ENCODE measurements around the gene TUBG2.
"Not testable (repeated sequence)": the region's sequence is repeated elsewhere in the genome, so short reads cannot be mapped to it uniquely, and the experiment has no call there.

TUBG2 gene

DNA sequence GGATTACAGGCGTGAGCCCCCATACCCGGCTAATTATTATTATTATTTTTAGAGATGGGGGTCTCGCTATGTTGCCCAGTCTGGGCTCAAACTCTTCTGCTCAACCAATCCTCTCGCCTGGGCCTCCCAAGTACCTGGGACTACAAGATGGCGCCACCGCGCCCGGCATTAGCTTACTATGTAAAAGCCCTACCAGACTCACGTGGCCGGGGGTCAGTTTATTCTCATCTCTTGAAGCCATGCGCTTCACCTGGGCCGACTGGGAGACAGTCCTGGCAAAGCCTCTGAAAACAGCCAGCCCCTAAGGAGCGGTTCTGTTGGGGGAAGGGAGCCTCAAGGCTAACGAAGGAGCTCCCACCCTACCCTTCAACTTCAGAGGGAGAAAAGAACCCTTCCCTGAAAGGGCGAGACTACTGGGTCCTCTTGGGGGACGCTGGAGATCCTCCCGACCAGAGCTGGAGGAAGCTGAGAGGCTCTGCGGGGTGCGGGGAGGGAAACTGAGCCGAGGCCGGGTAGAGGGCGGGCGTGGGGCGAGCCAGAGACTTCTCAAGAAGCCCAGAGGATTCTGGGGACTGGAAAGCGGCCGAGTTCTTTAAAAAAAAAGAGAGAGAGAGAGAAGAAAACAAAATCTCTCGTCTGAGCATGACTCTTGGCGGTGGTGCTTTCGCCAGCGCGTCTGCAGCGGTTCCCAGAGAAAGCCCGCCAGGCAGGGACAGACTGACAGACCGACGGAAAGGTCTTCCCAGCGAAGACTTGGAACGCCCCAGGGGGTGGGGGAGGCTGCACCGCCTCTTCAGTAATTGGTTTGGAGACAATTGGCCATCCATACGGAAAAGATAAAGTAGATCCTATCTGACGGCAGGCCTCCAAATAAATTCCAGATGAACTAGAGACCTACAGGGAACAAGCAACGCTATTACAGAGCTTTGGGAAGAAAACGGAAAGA, 5.6 kb upstream of the TUBG2 start:
- FAIRE-seq: no peak
- no peak for DNase-seq (ENCODE audit: extremely low spot score, insufficient read length, low read depth)

- FAIRE-seq: no peak
- no peak for DNase-seq (ENCODE audit: extremely low spot score, insufficient read length, low read depth)
Observed at GRCh38 chr17:42655528-42655927, 3.6 kb upstream of the TUBG2 start.

DNA sequence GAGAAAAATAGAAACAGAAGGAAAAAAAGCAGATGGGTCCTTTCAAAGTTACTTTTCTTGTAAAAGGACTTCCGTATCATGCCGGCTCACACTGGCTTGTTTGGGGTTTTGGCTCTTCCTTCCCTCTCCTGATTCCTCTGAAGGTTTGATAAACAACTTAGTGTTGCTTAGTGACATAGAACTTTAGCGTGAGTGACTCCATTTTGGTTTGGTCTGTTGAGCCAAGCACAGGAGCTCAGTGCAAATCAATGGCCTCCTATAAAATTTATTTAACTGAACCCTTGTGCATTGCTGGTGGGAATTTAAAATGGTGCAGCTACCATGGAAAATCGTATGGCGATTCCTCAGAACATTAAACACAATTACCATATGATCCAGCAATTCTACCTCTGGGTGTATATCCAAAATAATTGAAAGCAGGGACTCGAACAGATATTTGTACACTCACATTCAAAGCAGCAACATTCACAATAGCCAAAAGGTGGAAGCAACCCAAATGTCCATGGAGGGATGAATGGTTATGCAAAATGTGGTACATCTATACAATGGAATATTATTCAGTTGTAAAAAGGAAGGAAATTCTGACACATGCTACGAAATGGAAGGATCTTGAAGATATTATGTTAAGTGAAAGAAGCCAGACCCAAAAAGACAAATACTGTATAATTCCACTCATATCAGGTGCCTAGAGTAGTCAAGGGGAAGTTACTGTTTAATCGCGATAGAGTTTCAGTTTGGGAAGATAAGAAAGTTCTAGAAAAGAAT, 1.1 kb upstream of the TUBG2 start:
- FAIRE-seq (no peak), DNase-seq (ENCODE audit: extremely low spot score, insufficient read length, low read depth) (no peak)

DNA sequence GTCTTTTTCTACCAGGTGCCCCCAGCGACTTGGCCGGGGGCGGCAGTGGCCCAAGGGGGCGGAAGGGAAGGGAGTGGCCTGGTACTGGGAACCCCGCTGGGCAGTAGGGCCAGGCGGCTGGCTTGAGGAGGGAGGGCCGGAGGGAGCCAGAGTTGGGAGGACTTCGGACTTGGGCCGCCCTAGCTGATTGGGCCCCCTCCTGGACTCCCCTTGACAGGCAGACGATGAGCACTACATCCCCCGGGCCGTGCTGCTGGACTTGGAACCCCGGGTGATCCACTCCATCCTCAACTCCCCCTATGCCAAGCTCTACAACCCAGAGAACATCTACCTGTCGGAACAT, 819 bp downstream of the TUBG2 start:
- FAIRE-seq; DNase-seq (ENCODE audit: extremely low spot score, insufficient read length, low read depth): not testable (repeated sequence)

GRCh38 chr17:42660692-42661345, 1.7 kb downstream of the TUBG2 start:
- FAIRE-seq (no peak), DNase-seq (ENCODE audit: extremely low spot score, insufficient read length, low read depth) (no peak)

- FAIRE-seq: no peak
- no peak for DNase-seq (ENCODE audit: extremely low spot score, insufficient read length, low read depth)
Observed at GRCh38 chr17:42665581-42666001, 6.5 kb downstream of the TUBG2 start.

DNA sequence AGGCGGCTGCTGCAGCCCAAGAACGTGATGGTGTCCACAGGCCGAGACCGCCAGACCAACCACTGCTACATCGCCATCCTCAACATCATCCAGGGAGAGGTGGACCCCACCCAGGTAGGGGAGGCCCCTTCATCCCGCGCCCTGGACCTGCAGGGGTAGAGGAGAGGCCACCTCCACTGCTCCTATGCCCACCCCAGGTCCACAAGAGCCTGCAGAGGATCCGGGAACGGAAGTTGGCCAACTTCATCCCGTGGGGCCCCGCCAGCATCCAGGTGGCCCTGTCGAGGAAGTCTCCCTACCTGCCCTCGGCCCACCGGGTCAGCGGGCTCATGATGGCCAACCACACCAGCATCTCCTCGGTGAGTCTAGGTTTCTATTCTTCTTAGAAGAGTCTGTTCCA, 7.0 kb downstream of the TUBG2 start:
- DNase-seq (ENCODE audit: extremely low spot score, insufficient read length, low read depth); FAIRE-seq: not testable (repeated sequence)

GRCh38 chr17:42667088-42667951, 8.2 kb downstream of the TUBG2 start:
- DNase-seq (ENCODE audit: extremely low spot score, insufficient read length, low read depth) (no peak), FAIRE-seq (peak; percentile 18)

DNA sequence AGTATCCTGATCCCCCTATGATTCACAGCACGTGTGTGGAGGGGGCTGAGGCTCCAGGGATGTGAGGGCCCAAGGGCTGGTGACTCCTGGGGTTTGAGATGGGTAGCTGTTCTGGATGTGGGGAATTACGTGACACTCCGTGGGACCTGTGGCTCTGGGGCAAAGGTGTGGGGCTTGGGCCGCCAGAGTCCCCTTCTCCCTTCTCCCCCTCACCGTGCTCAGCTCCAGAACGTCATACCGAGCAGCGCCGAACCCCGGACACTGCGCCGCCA, 10.6 kb downstream of the TUBG2 start:
- no peak for FAIRE-seq
- DNase-seq (ENCODE audit: extremely low spot score, insufficient read length, low read depth): no peak

DNA sequence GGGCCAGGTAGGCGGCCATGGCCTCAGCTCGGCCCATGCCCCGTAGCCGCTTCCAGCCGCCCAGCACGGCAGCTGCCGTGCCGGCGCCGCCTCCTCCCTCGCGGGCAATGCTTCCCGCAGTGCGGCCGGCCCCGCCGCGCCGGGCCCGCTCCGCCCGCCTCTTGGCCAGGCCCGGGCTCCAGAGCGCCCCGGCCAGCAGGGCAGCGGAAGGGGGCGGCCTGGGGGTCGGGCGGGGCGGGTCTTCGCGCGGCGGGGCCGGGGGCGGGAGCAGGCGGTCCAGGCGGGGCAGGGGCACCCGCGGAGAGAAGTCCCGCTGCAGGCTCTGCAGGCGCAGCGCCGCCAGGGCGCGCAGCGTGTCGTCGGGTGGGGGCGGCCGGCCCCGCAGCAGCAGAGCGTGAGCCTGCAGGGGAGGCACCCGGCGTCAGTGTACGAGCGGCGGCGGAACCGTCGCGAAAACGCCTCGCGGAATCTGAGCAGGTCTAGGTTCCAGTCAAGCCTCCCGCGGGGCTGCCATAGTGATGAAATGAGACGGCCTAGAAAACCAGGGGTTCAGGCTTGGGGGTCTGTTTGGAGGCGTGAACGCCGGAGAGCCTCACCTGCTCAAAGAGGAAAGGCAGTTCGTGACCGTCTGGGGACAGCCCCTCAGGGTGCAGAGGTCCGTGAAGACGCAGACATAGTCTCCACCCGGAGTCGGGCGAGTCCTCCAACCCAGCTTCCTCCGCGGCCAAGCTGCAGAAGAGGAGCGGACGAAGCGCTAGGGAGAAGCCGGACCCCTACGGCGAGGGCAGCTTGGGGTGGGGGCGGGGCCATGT, 11.1 kb downstream of the TUBG2 start:
- FAIRE-seq (peak; percentile 68), DNase-seq (ENCODE audit: extremely low spot score, insufficient read length, low read depth) (no peak)

- no peak for DNase-seq (ENCODE audit: extremely low spot score, insufficient read length, low read depth)
- no peak for FAIRE-seq
Observed at GRCh38 chr17:42670789-42671657, 11.9 kb downstream of the TUBG2 start.

DNA sequence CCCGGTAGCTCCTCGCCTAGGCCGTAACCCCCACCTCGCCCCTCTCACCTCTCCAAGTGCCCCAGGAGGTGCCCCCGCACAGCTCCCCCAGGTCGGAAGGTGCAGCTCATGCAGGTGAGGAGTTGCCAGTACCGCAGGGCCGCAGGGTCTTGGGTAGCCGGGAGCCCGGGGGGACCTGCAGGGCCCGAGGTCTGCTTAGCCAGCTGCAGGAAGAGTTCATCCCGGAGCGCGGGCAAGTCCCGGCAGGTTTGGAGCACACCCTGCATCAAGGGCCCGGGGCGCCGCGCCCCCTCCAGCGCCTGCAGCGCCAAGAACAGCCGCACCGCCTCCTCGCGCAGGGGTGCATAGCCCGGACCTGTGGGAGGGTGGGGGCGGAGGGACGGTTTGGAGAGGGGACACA, 13.0 kb downstream of the TUBG2 start:
- DNase-seq (ENCODE audit: extremely low spot score, insufficient read length, low read depth): no peak
- FAIRE-seq: no peak

DNA sequence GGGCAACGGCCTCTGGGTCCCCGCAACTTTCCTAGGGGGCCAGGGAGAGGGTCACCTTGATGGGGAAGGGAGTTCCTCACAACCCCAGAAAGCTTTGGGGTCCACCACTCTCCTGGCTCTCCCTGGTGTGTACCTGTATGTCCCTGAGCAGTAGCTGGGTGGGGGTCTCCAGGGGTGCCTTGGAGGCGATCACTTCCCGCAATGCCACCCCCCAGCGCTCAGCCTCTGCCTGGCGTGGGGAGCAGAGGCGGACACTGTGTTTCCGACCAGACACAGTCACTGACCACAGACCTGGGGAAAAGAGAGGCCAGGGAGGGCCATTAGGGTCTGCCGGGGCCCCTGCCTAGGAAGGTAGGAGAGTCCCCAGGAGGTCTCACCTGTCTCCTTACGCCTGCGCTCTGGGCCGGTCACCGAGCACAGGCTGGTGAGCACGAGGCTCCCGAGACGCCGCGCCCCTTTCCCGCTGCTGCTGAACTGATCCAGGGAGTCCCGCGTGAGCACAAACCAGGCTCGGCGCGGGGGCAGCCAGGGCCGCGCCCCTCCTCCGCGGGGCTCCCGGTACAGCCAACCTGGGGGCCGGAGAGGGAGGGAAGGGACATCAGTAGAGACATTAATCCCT, 14.3 kb downstream of the TUBG2 start:
- FAIRE-seq: no peak

DNA sequence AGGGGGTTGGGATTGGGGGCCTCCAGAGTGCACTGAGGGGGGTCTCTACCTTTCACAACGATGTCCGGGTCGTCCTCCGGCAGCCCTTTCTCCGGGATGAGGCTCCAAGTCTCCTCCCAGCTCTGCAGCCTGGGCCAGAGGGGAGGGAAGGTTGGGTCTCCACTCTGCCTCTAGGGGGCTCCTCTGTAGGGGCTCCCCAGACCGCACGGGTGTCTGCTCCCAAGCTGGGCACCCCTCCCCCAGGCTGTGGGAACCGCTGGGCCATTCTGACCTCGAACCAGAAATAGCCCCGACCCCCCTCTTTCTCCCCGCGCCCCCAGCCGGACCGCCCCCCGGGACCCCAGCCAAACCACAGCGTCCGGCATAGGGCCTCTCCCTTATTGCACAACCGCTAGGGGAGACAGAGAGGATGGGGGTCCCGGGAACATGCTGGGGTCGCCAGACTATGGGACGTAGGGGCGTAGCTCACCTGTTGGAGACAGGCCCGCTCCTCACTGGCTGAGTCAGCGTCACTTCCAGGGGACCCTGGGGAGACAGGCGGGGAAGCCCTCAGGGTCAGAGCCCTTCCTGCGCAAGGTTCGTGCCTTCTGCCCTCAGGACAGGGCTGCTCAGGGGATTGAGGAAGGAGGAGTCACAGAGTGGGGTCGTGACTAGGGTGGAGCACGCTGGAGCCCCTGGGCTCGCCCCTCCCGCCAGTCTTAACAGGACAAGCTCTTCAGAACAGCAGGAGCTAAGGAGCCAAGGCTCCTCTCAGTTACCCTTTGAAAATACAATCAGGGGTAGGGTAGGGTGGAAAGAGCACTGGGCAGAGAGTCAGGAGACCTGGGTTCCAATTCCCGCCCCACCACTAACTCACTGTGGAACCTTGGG, 15.0 kb downstream of the TUBG2 start:
- no peak for DNase-seq (ENCODE audit: extremely low spot score, insufficient read length, low read depth)
- FAIRE-seq: peak; percentile 81

More for the DNA sequence above, 14.3 kb downstream of the TUBG2 start:
- no peak for DNase-seq (ENCODE audit: extremely low spot score, insufficient read length, low read depth)

- no peak for DNase-seq (ENCODE audit: extremely low spot score, insufficient read length, low read depth)
Observed at GRCh38 chr17:42674755-42675347, 15.8 kb downstream of the TUBG2 start.

DNA sequence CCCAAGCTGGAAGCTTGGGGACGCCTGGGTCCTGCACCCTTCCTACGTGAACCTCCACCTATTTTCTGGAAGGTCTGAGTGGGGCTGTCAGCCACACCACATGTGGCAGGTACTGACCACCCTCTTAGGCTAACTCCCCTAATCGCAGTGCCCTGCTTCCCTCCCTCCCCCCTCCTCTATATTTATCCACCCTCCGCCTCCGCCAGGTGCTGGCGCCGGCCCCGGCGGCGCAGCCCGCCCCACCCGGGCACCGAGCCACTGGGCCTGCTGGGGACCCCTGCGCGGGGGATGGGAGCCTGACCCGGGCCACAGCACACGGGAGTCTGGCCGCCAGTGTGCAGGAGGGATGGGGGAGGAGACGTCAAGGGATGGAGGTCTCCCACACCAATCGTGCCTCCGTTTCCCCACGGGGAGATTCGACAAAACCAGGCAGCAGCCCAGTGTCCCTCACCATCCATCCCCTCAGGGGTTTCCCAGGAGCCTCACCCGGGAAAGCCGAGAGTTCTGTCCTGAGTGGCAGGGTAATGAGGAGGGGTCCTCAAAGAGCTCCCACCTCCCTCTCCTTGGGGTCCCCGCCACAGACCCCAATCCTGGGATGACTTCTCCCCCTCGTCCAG, 16.4 kb downstream of the TUBG2 start:
- no peak for DNase-seq (ENCODE audit: extremely low spot score, insufficient read length, low read depth)

More at GRCh38 chr17:42674755-42675347, 15.8 kb downstream of the TUBG2 start:
- FAIRE-seq: peak; percentile 35

More for the DNA sequence above, 16.4 kb downstream of the TUBG2 start:
- peak; percentile 12 for FAIRE-seq

All from GM18507 (cell line).